M059J (cell line): ENCODE measurements around the gene NFIX. TPM values are rescaled to one million over a fixed set of nuclear protein-coding genes. Genes with fewer than 3 reads are reported as not detected.
"Not testable (repeated sequence)": the region's sequence is repeated elsewhere in the genome, so short reads cannot be mapped to it uniquely, and the experiment has no call there.

ENCODE experiments used
- DNase-seq: peaks from one replicate; pipeline ENCODE4 v3.0.0-alpha.2; 2012; ENCODE audit warnings: low read depth
- total RNA-seq: library from RNA; depleted of rRNA; stranded (reverse); fragments of >200 nt; shearing (Covaris generic); gene quantifications from 2 replicates; pipeline ENCODE4 v1.2.3, GENCODE V29; 2014

The NFIX gene
- total RNA-seq, 1 experiment from 2014 or later, result 52.0 TPM

GRCh38 chr19:12957389-12957952, 37.8 kb upstream of the NFIX start:
- DNase-seq, result not testable (repeated sequence)

- no peak for DNase-seq
Observed at GRCh38 chr19:12959481-12959880, 35.8 kb upstream of the NFIX start.

GRCh38 chr19:12965017-12965811, 30.1 kb upstream of the NFIX start:
- peak; percentile 79 for DNase-seq

- DNase-seq, result no peak
Observed at GRCh38 chr19:12965812-12966135, 29.5 kb upstream of the NFIX start.

- peak; percentile 61 for DNase-seq
Observed at GRCh38 chr19:12967907-12968306, 27.4 kb upstream of the NFIX start.

- DNase-seq, result peak; percentile 51
Observed at GRCh38 chr19:12969292-12969988, 25.8 kb upstream of the NFIX start, which contains the start of gene DAND5. TSS of gene DAND5 (plus strand) at chr19:12969576. CDS start at chr19:12969661, 85 bp downstream.

- DNase-seq, result no peak
Observed at GRCh38 chr19:12970070-12970820, 25.0 kb upstream of the NFIX start.

- DNase-seq, result no peak
Observed at GRCh38 chr19:12973236-12973635, 22.0 kb upstream of the NFIX start.

GRCh38 chr19:12974301-12975220, 20.7 kb upstream of the NFIX start:
- no peak for DNase-seq

- DNase-seq, result no peak
Observed at GRCh38 chr19:12975221-12975741, 20.0 kb upstream of the NFIX start.

- not testable (repeated sequence) for DNase-seq
Observed at GRCh38 chr19:12976109-12976508, 19.2 kb upstream of the NFIX start.

GRCh38 chr19:12979974-12980373, 15.3 kb upstream of the NFIX start:
- no peak for DNase-seq

GRCh38 chr19:12982648-12983047, 12.6 kb upstream of the NFIX start:
- no peak for DNase-seq

GRCh38 chr19:12983091-12983490, 12.2 kb upstream of the NFIX start:
- DNase-seq, result no peak

- DNase-seq, result peak; percentile 66
Observed at GRCh38 chr19:12983542-12984142, 11.6 kb upstream of the NFIX start.

GRCh38 chr19:12984143-12984627, 11.1 kb upstream of the NFIX start:
- no peak for DNase-seq

GRCh38 chr19:12984683-12985048, 10.6 kb upstream of the NFIX start:
- no peak for DNase-seq

GRCh38 chr19:12985049-12985776, 10.1 kb upstream of the NFIX start:
- DNase-seq, result peak; percentile 34

GRCh38 chr19:12986726-12987125, 8.5 kb upstream of the NFIX start:
- DNase-seq, result no peak

- no peak for DNase-seq
Observed at GRCh38 chr19:12987190-12987589, 8.1 kb upstream of the NFIX start.
